Astrocyte (in vitro differentiated cells and primary cell): ENCODE results near the gene RPL35. TPM values are rescaled to one million over a fixed set of nuclear protein-coding genes. Genes with fewer than 3 reads are reported as not detected.

Experiments used
- DNase-seq: peaks from one replicate; pipeline ENCODE4 v3.0.0-alpha.2; 2010; ENCODE audit warnings: low read depth
- FAIRE-seq: peaks from 2 replicates; lab custom pipeline; 2011; peaks lifted over from hg19 to GRCh38; lab: Jason Lieb, UNC
- H2AFZ ChIP-seq: 2 replicates; pipeline ENCODE4 v1.6.0; 2012; ENCODE audit warnings: low read depth, low read length, inconsistent platforms
- H3K27ac ChIP-seq: 2 replicates; pipeline ENCODE4 v1.5.1; 2011; ENCODE audit warnings: low read depth, low read length, inconsistent platforms
- H3K27me3 ChIP-seq: 2 replicates; pipeline ENCODE4 v1.6.0; 2011; ENCODE audit warnings: low read length, inconsistent platforms; ENCODE audit not compliant: insufficient read depth
- H3K36me3 ChIP-seq: 2 replicates; pipeline ENCODE4 v1.5.1; 2011; ENCODE audit warnings: low read length, inconsistent platforms; ENCODE audit not compliant: insufficient read depth
- H3K4me1 ChIP-seq: 2 replicates; pipeline ENCODE4 v1.5.1; 2011; ENCODE audit warnings: low read length, inconsistent platforms; ENCODE audit not compliant: insufficient read depth
- H3K4me2 ChIP-seq: 2 replicates; pipeline ENCODE4 v1.6.0; 2012; ENCODE audit warnings: low read length, inconsistent platforms
- H3K4me3 ChIP-seq: 2 replicates; pipeline ENCODE4 v1.5.1; 2011; ENCODE audit warnings: low read depth, mild to moderate bottlenecking, low read length, inconsistent platforms; ENCODE audit not compliant: insufficient read depth
- H3K79me2 ChIP-seq: 2 replicates; pipeline ENCODE4 v1.6.0; 2012; ENCODE audit warnings: mild to moderate bottlenecking, low read length, inconsistent platforms; ENCODE audit not compliant: insufficient read depth
- H3K9ac ChIP-seq: 2 replicates; pipeline ENCODE4 v1.6.0; 2012; ENCODE audit warnings: mild to moderate bottlenecking, low read length, inconsistent platforms
- H3K9me3 ChIP-seq: 2 replicates; pipeline ENCODE4 v1.5.1; 2012; ENCODE audit warnings: low read depth, mild to moderate bottlenecking, low read length, inconsistent platforms; ENCODE audit not compliant: insufficient read depth
- H4K20me1 ChIP-seq: 2 replicates; pipeline ENCODE4 v1.6.0; 2012; ENCODE audit warnings: low read length, inconsistent platforms; ENCODE audit not compliant: insufficient read depth
- H3K27ac Mint-ChIP-seq: one replicate; pipeline ENCODE4 v1.8.0; 2021; ENCODE audit warnings: mild to moderate bottlenecking, mixed read lengths; ENCODE audit not compliant: unreplicated experiment
- H3K27me3 Mint-ChIP-seq: one replicate; pipeline ENCODE4 v1.8.0; 2021; ENCODE audit warnings: low read depth, mixed read lengths; ENCODE audit not compliant: unreplicated experiment
- H3K36me3 Mint-ChIP-seq: one replicate; pipeline ENCODE4 v1.8.0; 2021; ENCODE audit warnings: low read depth, mixed read lengths; ENCODE audit not compliant: unreplicated experiment
- H3K4me1 Mint-ChIP-seq: one replicate; pipeline ENCODE4 v1.8.0; 2021; ENCODE audit warnings: low read depth, mixed read lengths; ENCODE audit not compliant: unreplicated experiment
- H3K4me3 Mint-ChIP-seq: one replicate; pipeline ENCODE4 v1.8.0; 2021; ENCODE audit warnings: mild to moderate bottlenecking, moderate library complexity, mixed read lengths; ENCODE audit not compliant: unreplicated experiment
- H3K9me3 Mint-ChIP-seq: one replicate; pipeline ENCODE4 v1.8.0; 2021; ENCODE audit warnings: mild to moderate bottlenecking, mixed read lengths; ENCODE audit not compliant: unreplicated experiment
- EZH2 ChIP-seq: IDR thresholded peaks from 2 replicates; pipeline ENCODE4 v1.6.1; 2012; ENCODE audit warnings: mild to moderate bottlenecking, low read length, inconsistent platforms; ENCODE audit not compliant: insufficient read depth
- total RNA-seq: library from RNA; stranded (reverse); gene quantifications from 2 replicates; pipeline ENCODE4 v1.2.1, GENCODE V29; 2021
- TF ChIP-seq, protein P1 (sequence below): IDR thresholded peaks from 2 replicates; pipeline ENCODE4 v1.5.1; 2011; ENCODE audit warnings: low read depth, mild to moderate bottlenecking, inconsistent platforms, low read length, moderate library complexity; ENCODE audit not compliant: insufficient read depth

Gene RPL35
- total RNA-seq, 1 donor from 2014 or later: 1,259 TPM

- Histone ChIP-seq H4K20me1 (no peaks in the 10 kb centered on the region), H2AFZ (no peak overlapping the region), H3K9me3 (no peaks in the 10 kb centered on the region), H3K36me3 (peaks cover 13% of the 10 kb centered on the region), H3K4me1 (no peaks in the 10 kb centered on the region), H3K79me2 (no peaks in the 10 kb centered on the region), H3K4me3 (no peak overlapping the region), H3K9ac (no peak overlapping the region), H3K27me3 (no peaks in the 10 kb centered on the region), H3K4me2 (no peak overlapping the region), H3K27ac (no peak overlapping the region)
- H3K4me3 Mint-ChIP-seq: no peak overlapping the region
- H3K27me3 Mint-ChIP-seq: no peaks in the 10 kb centered on the region
- H3K4me1 Mint-ChIP-seq: no peaks in the 10 kb centered on the region
- no peak for TF ChIP-seq EZH2
- TF ChIP-seq, protein P1, sequence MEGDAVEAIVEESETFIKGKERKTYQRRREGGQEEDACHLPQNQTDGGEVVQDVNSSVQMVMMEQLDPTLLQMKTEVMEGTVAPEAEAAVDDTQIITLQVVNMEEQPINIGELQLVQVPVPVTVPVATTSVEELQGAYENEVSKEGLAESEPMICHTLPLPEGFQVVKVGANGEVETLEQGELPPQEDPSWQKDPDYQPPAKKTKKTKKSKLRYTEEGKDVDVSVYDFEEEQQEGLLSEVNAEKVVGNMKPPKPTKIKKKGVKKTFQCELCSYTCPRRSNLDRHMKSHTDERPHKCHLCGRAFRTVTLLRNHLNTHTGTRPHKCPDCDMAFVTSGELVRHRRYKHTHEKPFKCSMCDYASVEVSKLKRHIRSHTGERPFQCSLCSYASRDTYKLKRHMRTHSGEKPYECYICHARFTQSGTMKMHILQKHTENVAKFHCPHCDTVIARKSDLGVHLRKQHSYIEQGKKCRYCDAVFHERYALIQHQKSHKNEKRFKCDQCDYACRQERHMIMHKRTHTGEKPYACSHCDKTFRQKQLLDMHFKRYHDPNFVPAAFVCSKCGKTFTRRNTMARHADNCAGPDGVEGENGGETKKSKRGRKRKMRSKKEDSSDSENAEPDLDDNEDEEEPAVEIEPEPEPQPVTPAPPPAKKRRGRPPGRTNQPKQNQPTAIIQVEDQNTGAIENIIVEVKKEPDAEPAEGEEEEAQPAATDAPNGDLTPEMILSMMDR: no peak
- H3K9me3 Mint-ChIP-seq: no peaks in the 10 kb centered on the region
- FAIRE-seq (no peak), DNase-seq (no peak)
- H3K36me3 Mint-ChIP-seq: peaks cover 26% of the 10 kb centered on the region
- no peak overlapping the region for H3K27ac Mint-ChIP-seq
Measured at GRCh38 chr9:124886461-124886860, 24.7 kb upstream of the RPL35 start.

GRCh38 chr9:124885551-124885950, 23.8 kb upstream of the RPL35 start:
- H3K4me1 ChIP-seq: no peaks in the 10 kb centered on the region
- TF ChIP-seq, protein P1: no peak
- no peak for TF ChIP-seq EZH2
- H3K36me3 ChIP-seq: peaks cover 6% of the 10 kb centered on the region
- peaks cover 3% of the 10 kb centered on the region for H4K20me1 ChIP-seq
- Mint-ChIP-seq H3K27me3 (no peaks in the 10 kb centered on the region), H3K4me3 (no peak overlapping the region), H3K36me3 (peaks cover 19% of the 10 kb centered on the region), H3K9me3 (no peaks in the 10 kb centered on the region), H3K27ac (no peak overlapping the region), H3K4me1 (no peaks in the 10 kb centered on the region)
- H3K27ac ChIP-seq: no peak overlapping the region
- H2AFZ ChIP-seq: no peak overlapping the region
- no peaks in the 10 kb centered on the region for H3K27me3 ChIP-seq
- DNase-seq: no peak
- no peaks in the 10 kb centered on the region for H3K79me2 ChIP-seq
- no peak overlapping the region for H3K4me3 ChIP-seq
- no peak overlapping the region for H3K9ac ChIP-seq
- H3K4me2 ChIP-seq: no peak overlapping the region
- no peak for FAIRE-seq
- no peaks in the 10 kb centered on the region for H3K9me3 ChIP-seq

- Histone ChIP-seq H3K27me3 (no peaks in the 10 kb centered on the region), H3K4me3 (no peak overlapping the region), H3K79me2 (no peaks in the 10 kb centered on the region), H3K36me3 (peaks cover 13% of the 10 kb centered on the region), H3K4me2 (no peak overlapping the region), H2AFZ (no peak overlapping the region), H3K4me1 (no peaks in the 10 kb centered on the region), H4K20me1 (peaks cover 11% of the 10 kb centered on the region), H3K9me3 (no peaks in the 10 kb centered on the region), H3K9ac (no peak overlapping the region), H3K27ac (no peak overlapping the region)
- FAIRE-seq: no peak
- no peaks in the 10 kb centered on the region for H3K9me3 Mint-ChIP-seq
- TF ChIP-seq EZH2: no peak
- no peaks in the 10 kb centered on the region for H3K4me1 Mint-ChIP-seq
- DNase-seq: peak; percentile 30
- H3K4me3 Mint-ChIP-seq: no peak overlapping the region
- H3K27me3 Mint-ChIP-seq: no peaks in the 10 kb centered on the region
- peaks cover 12% of the 10 kb centered on the region for H3K36me3 Mint-ChIP-seq
- no peak overlapping the region for H3K27ac Mint-ChIP-seq
Measured at GRCh38 chr9:124884376-124884775, 22.6 kb upstream of the RPL35 start.
